ENCODE data around the gene PPP2R2C.

The PPP2R2C gene

DNA sequence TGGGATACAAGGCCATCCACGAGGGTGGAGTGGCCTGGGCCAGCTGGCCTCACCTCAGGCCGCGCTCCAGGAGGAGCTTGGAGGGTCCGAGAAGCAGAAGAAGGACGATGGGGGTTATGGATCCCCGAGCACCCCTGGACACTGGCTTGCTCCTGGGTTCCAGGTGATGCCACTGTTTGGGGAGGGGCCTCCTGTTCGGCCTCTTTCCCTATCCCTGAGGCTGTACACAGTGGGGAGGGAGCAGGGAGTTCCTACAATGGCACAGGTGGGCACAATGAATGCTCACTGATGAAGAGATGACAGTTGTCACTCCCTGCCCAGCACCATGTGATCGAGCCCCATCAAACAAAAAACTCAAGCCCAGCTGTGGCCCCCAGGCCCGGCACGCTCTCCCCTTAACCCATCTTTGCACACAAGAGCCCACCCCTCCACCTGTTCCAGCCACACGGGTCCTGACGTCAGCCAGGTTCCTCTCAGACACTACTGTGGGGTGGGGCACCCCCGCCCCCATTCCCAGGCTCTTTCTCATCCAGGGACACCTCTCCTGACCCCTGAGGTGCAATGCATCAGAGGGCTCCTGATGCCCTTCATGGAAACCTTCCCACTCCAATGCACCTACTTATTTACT lies 132.5 kb downstream of the PPP2R2C start:
- DNase-seq: no peak

DNA sequence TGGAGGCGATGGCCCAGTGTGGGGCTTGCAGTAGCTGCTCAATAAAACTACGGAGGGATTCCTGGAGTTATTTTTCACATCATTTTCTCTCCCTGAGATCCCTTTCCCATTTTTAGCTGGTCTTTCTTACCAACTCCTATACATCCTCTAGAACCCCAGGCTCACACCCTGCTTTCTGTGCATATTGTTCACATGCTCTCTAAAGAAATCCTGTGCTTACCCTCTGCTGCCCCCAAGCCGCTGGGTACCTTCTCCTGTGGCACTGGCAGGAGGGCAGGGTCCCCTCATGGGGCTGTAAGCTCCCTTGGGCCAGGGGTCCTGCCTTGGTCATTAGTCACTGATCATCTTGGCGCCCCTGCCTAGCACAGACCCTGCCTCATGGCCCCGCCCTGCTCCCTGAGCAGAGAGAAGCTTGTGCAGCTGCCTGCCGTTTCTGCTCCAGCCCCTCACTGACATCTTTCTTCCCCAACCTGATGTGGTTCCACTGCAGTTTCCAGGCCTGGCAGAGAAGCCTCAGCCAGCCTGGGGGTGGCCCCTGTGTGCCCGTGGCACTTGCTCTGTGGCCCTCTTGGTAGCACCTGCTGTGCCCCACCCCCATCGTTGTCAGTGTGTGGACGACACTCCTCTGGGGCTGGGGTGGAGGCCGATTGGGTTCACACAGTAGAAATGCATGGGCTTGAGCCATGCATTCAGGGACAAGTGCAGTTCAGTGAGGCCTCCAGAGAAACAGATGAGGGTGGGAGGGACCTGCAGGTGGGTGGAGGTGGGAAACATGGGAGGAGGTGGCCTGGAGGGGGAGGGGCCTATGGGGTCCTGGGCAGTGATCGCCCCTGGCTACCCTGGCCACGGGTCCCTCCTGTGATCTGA lies 133.2 kb downstream of the PPP2R2C start:
- no peak for DNase-seq

GRCh38 chr4:6338175-6338950 lies 134.1 kb downstream of the PPP2R2C start:
- DNase-seq: no peak

DNA sequence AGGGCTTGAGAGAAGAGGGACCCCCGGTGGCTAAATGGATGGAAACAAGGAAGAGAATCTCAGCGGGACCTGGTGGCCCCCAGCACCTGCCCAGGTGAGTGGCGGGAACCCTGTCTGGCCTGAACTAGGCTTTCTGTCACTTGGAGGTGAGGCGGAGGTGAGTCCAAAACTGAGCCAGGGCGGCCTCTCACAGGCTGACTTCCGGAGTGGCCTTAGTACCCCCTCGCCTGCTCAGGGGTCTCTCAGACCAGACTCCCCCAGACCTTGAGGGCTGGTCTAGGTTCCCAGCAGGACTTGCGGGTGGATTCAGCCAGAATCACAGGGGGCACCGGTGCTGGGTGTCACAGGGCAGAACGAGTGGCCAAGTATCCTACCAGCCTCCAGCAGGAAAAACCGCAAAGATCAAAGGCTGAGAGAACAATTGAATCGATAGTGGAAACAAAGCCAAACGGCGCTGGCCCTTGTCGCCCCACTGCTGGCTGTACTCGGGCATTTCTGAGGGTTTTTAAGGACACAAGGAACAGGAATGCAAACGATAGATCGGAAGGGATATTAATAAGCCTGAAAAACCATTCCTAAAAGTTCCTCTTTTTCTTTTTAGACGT lies 135.0 kb downstream of the PPP2R2C start:
- no peak for DNase-seq

DNA sequence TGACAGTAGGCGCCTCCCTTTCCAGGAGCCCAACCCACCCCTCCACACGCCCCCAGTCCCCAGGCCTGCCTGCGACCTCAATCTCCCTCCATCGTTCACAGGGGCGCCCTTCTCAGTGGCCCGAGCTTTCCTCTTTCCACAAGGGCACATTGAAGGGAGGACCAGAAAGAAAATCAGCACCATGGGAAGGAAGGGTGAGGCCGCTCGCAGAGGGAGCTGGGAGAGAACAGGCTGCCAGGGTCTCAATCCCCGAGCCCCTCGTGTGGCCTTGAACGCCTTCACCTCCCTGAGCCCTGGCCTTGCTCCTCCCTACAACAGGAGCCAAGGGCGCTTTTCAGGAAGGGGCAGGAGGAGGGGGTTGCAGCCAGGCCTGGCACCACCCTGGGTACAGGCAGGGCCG lies 136.2 kb downstream of the PPP2R2C start:
- no peak for DNase-seq

DNA sequence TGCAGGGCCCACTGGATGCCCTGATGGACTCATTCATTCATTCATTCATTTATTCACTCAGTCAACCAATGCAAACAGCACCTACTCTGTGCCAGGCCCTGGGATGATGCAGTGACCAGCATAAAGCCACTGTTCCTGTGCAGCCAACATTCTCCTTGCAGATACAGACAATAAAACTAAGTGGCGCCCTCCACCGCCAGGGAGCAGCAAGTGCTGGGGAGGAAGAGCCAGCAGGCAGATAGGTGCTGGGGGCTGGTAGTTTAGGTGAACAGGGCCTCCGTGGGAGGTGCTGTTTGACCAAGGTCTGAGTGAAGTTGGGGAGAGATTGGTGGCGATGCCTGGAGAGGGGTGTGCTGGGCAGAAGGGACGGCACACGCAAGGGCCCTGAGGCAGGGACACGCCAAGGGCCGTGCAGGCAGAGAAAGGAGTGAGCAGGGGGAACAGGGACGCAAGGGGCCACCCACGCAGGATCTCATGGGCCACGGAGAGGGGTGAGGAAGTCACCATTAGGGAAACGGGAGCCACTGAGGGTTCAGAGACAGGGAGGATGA lies 137.3 kb downstream of the PPP2R2C start:
- no peak for DNase-seq

DNA sequence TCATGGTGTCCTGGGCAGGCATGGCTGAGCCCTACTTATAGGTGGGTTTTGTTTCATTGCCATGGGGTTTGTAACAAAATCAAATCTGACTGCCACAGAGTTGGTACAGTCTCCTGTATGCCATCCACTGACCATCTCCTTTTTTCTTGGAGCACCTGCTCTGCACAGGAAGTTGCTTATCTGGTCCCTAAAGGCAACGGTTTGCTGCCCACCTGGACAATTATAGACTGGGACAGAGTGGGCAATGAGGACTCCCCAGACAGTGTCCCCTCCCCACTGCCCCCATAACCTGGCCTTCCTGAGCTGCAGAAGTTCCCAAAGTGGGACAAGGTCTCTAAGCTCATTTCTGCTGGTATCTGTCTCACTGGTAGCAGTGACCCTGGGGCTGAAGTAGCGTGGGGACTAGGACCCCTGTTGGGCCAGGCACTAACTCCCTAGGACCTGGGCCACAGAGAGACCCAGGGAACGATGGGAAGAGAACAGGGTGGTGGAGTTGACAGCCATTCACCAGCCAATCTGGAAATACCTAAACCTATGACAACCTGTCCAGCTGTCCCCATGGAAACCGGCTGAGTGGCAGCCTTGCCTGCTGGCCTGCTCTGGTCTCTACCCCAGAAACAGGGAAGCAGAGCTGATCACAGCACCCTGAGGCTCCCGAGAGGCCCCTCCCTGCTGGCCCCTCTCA lies 138.1 kb downstream of the PPP2R2C start:
- DNase-seq: no peak

DNA sequence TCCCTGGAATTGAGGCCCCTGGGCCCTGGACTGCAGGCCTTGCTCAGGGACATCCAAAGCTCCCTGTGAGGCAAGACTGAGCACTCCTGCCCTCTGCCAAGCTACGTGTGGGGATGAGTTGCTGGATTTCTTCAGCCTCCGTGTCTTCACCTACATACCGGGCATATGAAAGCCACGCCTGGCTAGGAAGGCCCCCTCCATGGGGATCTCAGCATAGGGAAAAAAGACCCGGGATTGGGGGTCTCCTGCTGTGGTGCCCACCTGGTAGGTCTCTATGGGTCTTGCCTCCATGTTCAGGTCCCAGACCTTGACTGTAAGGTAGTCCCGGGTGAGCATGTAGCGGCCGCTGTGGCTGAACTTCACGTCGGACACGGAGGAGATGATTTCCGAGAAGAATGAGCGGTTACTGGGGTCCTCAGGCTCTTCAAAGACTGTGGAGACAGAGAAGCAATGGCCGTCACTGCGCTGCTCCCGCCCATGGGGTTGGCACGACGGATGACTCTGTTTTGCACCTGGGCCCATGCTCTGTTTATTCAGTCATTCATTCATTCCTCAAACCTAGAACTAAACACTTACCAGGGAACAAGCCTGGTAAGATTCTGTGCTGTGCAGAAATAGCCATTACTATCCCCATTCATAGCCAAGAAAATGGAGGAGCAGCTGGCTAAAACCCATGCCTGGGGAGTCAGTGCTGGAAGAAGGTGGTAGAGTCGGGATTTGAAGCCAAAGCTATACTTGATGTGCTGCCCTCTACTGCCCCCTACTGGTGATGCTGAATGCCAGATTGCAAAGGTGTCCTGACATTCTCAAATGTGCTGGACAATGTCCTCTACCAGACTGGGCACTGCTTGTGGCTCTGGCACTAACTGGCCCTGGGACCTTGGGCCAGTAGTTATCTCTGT lies 138.9 kb downstream of the PPP2R2C start:
- DNase-seq: peak; percentile 8

- DNase-seq: no peak
These were observed 139.8 kb downstream of the PPP2R2C start for GRCh38 chr4:6332669-6333050.

- DNase-seq: no peak
These were observed 140.3 kb downstream of the PPP2R2C start for GRCh38 chr4:6332042-6332668.

- no peak for DNase-seq
These were observed 140.9 kb downstream of the PPP2R2C start for GRCh38 chr4:6331468-6331867.

GRCh38 chr4:6331018-6331417 lies 141.4 kb downstream of the PPP2R2C start:
- DNase-seq: peak; percentile 2

GRCh38 chr4:6330384-6330767 lies 142.0 kb downstream of the PPP2R2C start:
- no peak for DNase-seq

- DNase-seq: no peak
These were observed 142.7 kb downstream of the PPP2R2C start for GRCh38 chr4:6329478-6330383.

DNA sequence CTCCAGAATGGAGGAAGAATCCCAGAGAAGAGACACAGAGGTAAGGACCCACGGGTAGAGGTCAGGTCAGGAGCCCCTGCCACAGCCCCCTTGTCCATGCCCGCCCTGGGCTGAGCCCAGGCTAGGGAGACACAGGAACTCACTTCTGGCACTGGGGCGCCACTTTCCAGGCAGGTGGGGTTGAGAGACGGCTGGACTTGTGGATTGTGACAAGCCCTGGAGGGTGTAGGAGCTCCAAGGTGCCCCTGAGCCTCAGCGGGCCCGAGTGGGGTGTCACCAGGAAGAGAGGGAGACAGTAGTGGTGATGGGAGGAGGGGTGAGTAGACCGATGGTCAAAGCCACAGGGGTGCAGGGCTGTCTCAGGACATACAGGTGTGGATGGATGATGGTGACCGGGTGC lies 143.9 kb downstream of the PPP2R2C start:
- DNase-seq: no peak

- peak; percentile 42 for DNase-seq
These were observed 145.0 kb downstream of the PPP2R2C start for GRCh38 chr4:6327220-6327917.

GRCh38 chr4:6326312-6327060 lies 145.9 kb downstream of the PPP2R2C start:
- DNase-seq: no peak

GRCh38 chr4:6325788-6326290 lies 146.6 kb downstream of the PPP2R2C start:
- no peak for DNase-seq

All from NCI-H345 (cell line).